Activated naive CD8-positive, alpha-beta T cell treated with anti-CD3 and anti-CD28 coated beads, Interleukin-2, amount 50 U/mL, for 24 hours (primary cell): Measurements from ENCODE around the gene HOXA3.

Source experiments
- ATAC-seq: fragments of 150-1000 bp; cut with Tn5 transposase; one replicate; pipeline ENCODE4 v1.10.0; 2021
- DNase-seq: peaks from one replicate; pipeline ENCODE4 v3.0.0; 2021
- H3K27ac Mint-ChIP-seq: one replicate; pipeline ENCODE4 v1.8.0; 2021; ENCODE audit warnings: mild to moderate bottlenecking, mixed read lengths
- H3K27me3 Mint-ChIP-seq: one replicate; pipeline ENCODE4 v1.8.0; 2021; ENCODE audit warnings: mixed read lengths
- H3K36me3 Mint-ChIP-seq: one replicate; pipeline ENCODE4 v1.8.0; 2021; ENCODE audit warnings: low read depth, mixed read lengths
- H3K4me1 Mint-ChIP-seq: one replicate; pipeline ENCODE4 v1.8.0; 2021; ENCODE audit warnings: mixed read lengths
- H3K4me3 Mint-ChIP-seq: one replicate; pipeline ENCODE4 v1.8.0; 2021; ENCODE audit warnings: mild to moderate bottlenecking, moderate library complexity, mixed read lengths
- H3K9me3 Mint-ChIP-seq: one replicate; pipeline ENCODE4 v1.8.0; 2021; ENCODE audit warnings: mixed read lengths

HOXA3 gene

GRCh38 chr7:27166531-27167505 lies 14.4 kb upstream of the HOXA3 start:
- DNase-seq = no peak
- peak overlapping the region; percentile 24 for H3K4me3 Mint-ChIP-seq
- H3K27ac Mint-ChIP-seq = peak overlapping the region; percentile 54
- H3K27me3 Mint-ChIP-seq = peaks cover 85% of the 10 kb centered on the region
- H3K36me3 Mint-ChIP-seq = no peaks in the 10 kb centered on the region
- H3K4me1 Mint-ChIP-seq = peaks cover 18% of the 10 kb centered on the region
- no peak for ATAC-seq
- no peaks in the 10 kb centered on the region for H3K9me3 Mint-ChIP-seq

DNA sequence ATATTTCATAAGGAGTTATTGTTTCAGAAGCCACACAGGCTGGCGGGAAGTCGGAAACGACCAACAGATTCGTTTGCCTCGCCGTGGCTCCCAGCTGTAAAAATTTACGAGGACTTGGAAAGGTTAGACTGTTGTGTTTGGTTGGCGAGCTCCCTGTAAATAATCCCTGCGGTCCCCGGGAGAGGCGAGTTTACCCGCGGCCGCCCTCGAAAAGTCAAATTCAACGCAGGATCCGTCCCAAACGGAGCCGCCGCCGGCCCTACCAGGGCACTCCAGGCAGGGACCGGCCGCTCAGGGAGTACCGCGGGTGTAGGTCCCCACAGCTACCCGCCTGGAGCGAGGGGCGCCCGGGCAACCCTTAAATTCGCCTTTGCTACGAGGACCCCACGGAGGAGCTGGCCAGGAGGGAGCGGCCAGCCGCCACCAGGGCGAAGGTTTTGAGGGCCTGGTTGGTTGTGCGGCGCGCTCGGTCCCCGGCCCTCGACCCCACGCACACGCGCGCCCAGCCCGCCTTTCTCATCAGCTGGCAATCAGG lies 13.7 kb upstream of the HOXA3 start:
- DNase-seq = no peak
- peaks cover 20% of the 10 kb centered on the region for H3K4me1 Mint-ChIP-seq
- H3K9me3 Mint-ChIP-seq = no peaks in the 10 kb centered on the region
- H3K27me3 Mint-ChIP-seq = peaks cover 81% of the 10 kb centered on the region
- no peak for ATAC-seq
- H3K4me3 Mint-ChIP-seq = peak overlapping the region; percentile 56
- H3K27ac Mint-ChIP-seq = peak overlapping the region; percentile 68
- no peaks in the 10 kb centered on the region for H3K36me3 Mint-ChIP-seq

- Mint-ChIP-seq H3K27ac (peak within 1 kb of the TSS; percentile 68), H3K36me3 (no peaks in the 10 kb centered on the region), H3K4me1 (peaks cover 22% of the 10 kb centered on the region), H3K27me3 (peaks cover 77% of the 10 kb centered on the region), H3K9me3 (no peaks in the 10 kb centered on the region), H3K4me3 (peak within 1 kb of the TSS; percentile 56)
- DNase-seq = no peak
- ATAC-seq = no peak
Observed at GRCh38 chr7:27165089-27165995, 13.0 kb upstream of the HOXA3 start, which contains the start of gene HOXA9. HOXA9 (minus strand) TSS chr7:27165537; CDS start chr7:27165457, 80 bp downstream.

GRCh38 chr7:27164367-27165088 lies 12.1 kb upstream of the HOXA3 start:
- Mint-ChIP-seq H3K27ac (peak overlapping the region; percentile 14), H3K4me3 (peak overlapping the region; percentile 26)

GRCh38 chr7:27164045-27164366 lies 11.6 kb upstream of the HOXA3 start:
- H3K4me3 Mint-ChIP-seq = no peak overlapping the region
- no peak for ATAC-seq
- no peak for DNase-seq
- H3K27ac Mint-ChIP-seq = no peak overlapping the region
- peaks cover 25% of the 10 kb centered on the region for H3K4me1 Mint-ChIP-seq
- H3K9me3 Mint-ChIP-seq = no peaks in the 10 kb centered on the region
- peaks cover 84% of the 10 kb centered on the region for H3K27me3 Mint-ChIP-seq
- H3K36me3 Mint-ChIP-seq = no peaks in the 10 kb centered on the region

More at GRCh38 chr7:27164367-27165088, 12.1 kb upstream of the HOXA3 start:
- ATAC-seq (no peak), DNase-seq (no peak)
- Mint-ChIP-seq H3K9me3 (no peaks in the 10 kb centered on the region), H3K4me1 (peaks cover 25% of the 10 kb centered on the region), H3K27me3 (peaks cover 80% of the 10 kb centered on the region), H3K36me3 (no peaks in the 10 kb centered on the region)

DNA sequence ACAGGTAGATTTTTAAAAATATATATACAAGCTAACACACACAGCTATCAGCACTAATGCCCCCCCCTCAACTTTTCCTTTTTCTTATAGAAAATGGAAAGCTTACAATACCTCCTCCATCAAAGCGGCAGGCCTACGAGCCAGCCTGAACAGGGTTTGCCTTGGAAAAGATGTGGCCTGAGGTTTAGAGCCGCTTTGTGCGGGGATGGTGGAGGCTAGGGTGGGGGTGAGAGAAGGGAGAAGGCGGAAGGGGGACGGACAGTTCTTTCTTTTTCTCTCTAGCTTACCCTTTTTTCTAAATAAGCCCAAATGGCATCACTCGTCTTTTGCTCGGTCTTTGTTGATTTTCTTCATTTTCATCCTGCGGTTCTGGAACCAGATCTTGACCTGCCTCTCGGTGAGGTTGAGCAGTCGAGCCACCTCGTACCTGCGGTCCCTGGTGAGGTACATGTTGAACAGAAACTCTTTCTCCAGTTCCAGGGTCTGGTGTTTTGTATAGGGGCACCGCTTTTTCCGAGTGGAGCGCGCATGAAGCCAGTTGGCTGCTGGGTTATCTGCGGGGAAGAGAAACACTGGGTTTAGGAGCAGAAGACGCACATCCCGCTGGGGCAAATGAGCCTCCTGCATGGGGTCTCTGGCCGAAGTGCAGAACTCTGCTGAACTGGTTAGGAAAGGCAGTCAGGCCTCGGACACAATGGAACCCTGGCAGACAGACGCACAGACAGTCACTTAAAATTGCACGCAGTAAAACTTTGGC lies 11.1 kb upstream of the HOXA3 start:
- Mint-ChIP-seq H3K27ac (no peak overlapping the region), H3K4me3 (no peak overlapping the region), H3K9me3 (no peaks in the 10 kb centered on the region), H3K27me3 (peaks cover 84% of the 10 kb centered on the region), H3K36me3 (no peaks in the 10 kb centered on the region), H3K4me1 (peaks cover 23% of the 10 kb centered on the region)
- no peak for DNase-seq
- no peak for ATAC-seq

DNA sequence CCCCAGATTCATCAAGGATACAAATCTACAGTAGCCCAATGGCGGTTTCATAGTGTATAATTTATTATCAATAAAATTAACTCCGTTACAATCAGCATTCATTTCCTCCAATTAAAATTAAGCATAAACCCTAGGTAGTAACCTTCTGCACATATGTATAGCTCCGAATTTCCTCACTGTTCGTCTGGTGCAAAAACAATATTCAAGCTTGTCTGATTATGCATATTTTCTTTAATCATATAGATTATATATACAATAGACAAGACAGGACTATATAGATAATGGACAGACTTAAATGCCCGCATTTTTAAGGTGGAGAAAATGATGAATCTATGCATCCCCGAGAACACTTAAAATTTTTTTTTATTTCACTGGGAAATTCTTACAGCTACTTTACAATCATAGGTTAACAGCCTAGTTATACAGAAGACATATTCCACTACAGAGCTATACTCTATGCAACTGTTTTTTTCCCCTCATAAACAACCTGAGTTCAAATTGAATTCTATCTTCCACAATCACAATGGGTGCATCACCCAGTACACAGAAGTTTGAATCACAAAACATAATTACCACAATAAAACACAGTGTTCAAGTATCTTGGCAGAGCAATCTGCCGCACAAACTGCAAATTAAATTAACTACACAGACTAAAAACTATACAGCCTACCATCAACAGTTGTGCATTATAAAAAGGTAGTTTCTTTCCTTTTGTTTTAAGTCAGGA lies 10.3 kb upstream of the HOXA3 start:
- H3K4me1 Mint-ChIP-seq = peaks cover 30% of the 10 kb centered on the region
- DNase-seq (no peak), ATAC-seq (no peak)
- H3K27me3 Mint-ChIP-seq = peaks cover 84% of the 10 kb centered on the region
- no peaks in the 10 kb centered on the region for H3K36me3 Mint-ChIP-seq
- H3K27ac Mint-ChIP-seq = no peak overlapping the region
- no peak overlapping the region for H3K4me3 Mint-ChIP-seq
- H3K9me3 Mint-ChIP-seq = no peaks in the 10 kb centered on the region

DNA sequence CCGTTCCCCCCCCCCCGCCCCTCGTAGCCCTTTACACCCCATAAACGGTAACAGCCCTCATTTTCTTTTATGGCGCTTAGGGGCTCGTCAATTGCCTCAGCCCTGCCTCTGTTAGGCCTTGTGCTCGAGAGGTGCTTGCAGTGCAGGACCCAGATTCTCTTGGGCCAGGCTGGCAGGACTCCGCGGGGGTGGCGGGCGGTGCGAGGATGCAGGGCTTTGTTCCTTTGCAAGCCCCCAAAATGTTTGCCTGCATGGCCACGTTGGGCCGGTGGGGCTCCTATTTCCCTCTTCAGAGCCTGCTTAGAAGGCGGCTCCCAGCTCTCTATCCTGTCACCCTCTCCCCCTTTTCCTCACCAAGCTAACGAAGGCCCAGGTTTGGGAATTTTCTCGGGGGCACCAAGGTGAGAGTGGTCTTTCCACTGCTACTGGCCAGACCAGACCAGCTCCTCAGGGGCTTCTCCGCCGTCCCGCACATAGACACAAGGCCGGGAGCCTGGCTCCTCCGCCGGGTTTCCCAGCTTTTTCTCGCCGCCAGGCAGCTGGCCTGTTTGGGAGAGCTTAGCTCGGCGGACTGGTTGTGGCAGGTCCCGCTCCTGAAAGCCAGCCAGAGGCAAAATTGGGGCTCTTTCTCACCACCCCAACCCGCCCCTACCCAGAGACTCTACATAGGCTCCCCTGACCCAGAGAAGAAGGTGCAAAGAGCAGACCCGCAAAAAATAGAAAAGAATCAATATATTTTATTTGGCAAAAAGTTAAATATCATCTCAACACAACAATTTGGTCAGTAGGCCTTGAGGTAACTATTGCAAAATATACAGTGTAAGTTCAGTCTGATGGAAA lies 9.6 kb upstream of the HOXA3 start:
- no peak for ATAC-seq
- Mint-ChIP-seq H3K4me1 (peaks cover 34% of the 10 kb centered on the region), H3K4me3 (peak overlapping the region; percentile 2), H3K27me3 (peaks cover 84% of the 10 kb centered on the region), H3K9me3 (no peaks in the 10 kb centered on the region), H3K36me3 (no peaks in the 10 kb centered on the region), H3K27ac (no peak overlapping the region)
- no peak for DNase-seq

DNA sequence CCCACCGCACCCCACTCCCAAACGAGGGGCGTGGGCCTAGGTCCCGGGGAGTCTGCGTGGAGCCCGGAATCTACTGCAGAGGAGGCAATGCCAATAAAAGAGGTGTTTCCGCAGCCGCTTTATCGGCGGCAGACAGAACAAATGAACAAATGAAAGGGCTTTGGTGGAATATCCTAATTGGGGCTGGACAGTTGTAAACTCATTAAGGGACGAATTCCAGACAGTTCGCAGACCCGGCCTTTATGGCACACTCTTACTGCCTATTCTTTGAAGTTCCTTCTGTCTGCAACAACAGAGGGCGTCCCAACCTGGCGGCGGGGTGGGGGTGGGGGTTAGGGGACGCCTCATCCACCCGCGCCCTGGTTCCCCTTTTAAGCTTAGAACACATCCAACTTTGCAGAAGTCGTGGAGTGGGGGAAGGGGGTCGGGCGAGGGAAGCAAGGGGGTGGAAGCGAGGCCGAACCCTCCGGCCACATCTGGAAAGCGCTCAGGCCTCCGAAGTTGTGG lies 8.9 kb upstream of the HOXA3 start:
- no peak for ATAC-seq
- no peak overlapping the region for H3K27ac Mint-ChIP-seq

GRCh38 chr7:27160546-27161213 lies 8.3 kb upstream of the HOXA3 start:
- no peaks in the 10 kb centered on the region for H3K36me3 Mint-ChIP-seq
- peaks cover 36% of the 10 kb centered on the region for H3K4me1 Mint-ChIP-seq
- DNase-seq (peak; percentile 90), ATAC-seq (peak; percentile 60)
- peaks cover 83% of the 10 kb centered on the region for H3K27me3 Mint-ChIP-seq
- peak overlapping the region; percentile 61 for H3K4me3 Mint-ChIP-seq
- H3K27ac Mint-ChIP-seq = no peak overlapping the region
- no peaks in the 10 kb centered on the region for H3K9me3 Mint-ChIP-seq

More for the DNA sequence above, 8.9 kb upstream of the HOXA3 start:
- Mint-ChIP-seq H3K9me3 (no peaks in the 10 kb centered on the region), H3K36me3 (no peaks in the 10 kb centered on the region), H3K4me1 (peaks cover 38% of the 10 kb centered on the region), H3K27me3 (peaks cover 82% of the 10 kb centered on the region), H3K4me3 (peak overlapping the region; percentile 61)
- no peak for DNase-seq

DNA sequence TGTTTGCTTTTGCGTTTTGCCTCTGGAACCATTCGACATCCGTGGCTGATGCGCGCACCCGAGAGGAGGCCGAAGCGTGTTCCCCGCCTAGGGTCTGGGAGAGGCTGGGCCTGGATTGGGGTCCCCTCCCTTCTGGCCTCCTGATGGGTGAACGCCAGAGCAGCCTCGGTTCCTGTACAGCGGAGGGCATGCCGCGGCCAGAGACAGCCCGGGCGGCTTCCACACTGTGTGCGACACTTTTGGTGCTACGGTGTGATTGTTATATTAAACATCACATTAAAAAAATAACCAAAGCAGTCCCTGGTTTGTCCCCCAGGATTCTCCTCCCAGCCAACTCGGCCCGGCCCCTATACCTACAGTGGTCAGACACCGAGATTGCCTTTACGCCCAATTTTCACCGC lies 7.8 kb upstream of the HOXA3 start:
- no peak overlapping the region for H3K27ac Mint-ChIP-seq

More for the DNA sequence above, 7.8 kb upstream of the HOXA3 start:
- H3K9me3 Mint-ChIP-seq = no peaks in the 10 kb centered on the region
- no peak for DNase-seq
- peaks cover 84% of the 10 kb centered on the region for H3K27me3 Mint-ChIP-seq
- H3K4me3 Mint-ChIP-seq = peak overlapping the region; percentile 50
- H3K36me3 Mint-ChIP-seq = no peaks in the 10 kb centered on the region
- H3K4me1 Mint-ChIP-seq = peaks cover 38% of the 10 kb centered on the region
- ATAC-seq = no peak
